Embryonic facial prominence (tissue), 1 donor: ENCODE results near the gene RBM42.

Source experiments
- DNase-seq: peaks from one replicate; pipeline ENCODE4 v3.0.0-alpha.2; 2016; ENCODE audit errors: extremely low spot score

Gene RBM42

GRCh38 chr19:35621708-35622107 lies 7.1 kb upstream of the RBM42 start:
- DNase-seq: no peak

DNA sequence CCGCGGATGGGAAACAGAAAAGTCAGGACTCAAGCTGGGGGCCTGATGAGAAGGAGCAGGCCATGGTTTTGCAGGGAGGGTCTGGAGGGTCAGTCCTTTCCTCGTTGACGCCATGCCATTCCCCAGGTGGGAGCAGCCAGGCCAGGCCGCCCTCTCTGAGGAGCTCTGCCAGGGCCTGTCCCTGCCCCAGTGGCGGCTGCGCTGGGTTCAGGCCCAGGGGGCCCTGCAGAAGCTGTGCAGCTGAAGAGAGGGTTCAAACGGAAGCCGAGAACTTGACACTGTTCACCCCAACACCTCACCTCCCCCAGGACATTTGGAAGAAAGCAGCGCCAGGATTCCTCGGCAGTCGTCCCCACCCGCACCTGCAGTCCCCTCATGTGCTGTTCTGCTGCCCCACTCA lies 6.1 kb upstream of the RBM42 start:
- DNase-seq: no peak

DNA sequence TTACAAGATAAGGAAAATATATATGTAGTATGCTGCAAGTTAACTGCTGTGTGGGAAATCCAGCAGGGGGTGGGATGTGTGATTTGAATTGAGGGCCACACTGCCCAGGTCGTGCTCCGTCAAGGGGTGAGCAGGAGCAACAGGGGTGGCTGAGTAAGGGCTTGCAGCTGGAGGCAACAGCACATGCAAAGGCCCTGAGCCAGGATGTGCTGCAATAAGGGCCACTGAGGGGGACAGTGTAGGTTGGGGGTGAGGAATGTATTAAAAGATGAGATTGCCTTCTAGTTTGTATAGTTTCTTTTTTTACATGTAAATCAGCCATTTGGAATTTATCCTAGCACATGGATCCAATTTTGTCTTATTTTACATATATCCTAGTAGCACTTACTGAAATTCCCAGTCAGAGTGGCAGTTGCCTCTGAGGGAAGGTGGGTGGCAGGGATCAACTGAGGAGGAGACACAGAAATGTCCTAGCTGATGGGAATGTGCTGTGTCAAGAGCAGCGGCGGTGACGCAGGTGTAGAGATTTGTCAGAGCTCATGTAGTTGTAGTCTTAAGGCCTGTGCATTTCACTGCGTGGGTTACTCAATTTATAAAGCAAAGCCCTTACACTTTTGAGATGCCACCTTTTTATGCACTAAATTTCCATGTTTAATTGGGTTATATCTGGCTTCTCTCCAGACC lies 5.4 kb upstream of the RBM42 start:
- DNase-seq: no peak

GRCh38 chr19:35628264-35628564 lies 622 bp upstream of the RBM42 start:
- no peak for DNase-seq

GRCh38 chr19:35629332-35629633 lies 447 bp downstream of the RBM42 start:
- DNase-seq: no peak

- no peak for DNase-seq
These were observed 5.0 kb downstream of the RBM42 start for GRCh38 chr19:35633727-35634440.

GRCh38 chr19:35636651-35637050 lies 7.8 kb downstream of the RBM42 start:
- DNase-seq: no peak

GRCh38 chr19:35637165-35637564 lies 8.3 kb downstream of the RBM42 start:
- no peak for DNase-seq

GRCh38 chr19:35639321-35639639 lies 10.4 kb downstream of the RBM42 start:
- no peak for DNase-seq

GRCh38 chr19:35639863-35640262 lies 11.0 kb downstream of the RBM42 start:
- no peak for DNase-seq

GRCh38 chr19:35641515-35642151 lies 12.8 kb downstream of the RBM42 start, which contains the start of gene ETV2:
Gene ETV2 (plus strand): TSS chr19:35641745. CDS start chr19:35642461, 716 bp downstream.
- DNase-seq: no peak

DNA sequence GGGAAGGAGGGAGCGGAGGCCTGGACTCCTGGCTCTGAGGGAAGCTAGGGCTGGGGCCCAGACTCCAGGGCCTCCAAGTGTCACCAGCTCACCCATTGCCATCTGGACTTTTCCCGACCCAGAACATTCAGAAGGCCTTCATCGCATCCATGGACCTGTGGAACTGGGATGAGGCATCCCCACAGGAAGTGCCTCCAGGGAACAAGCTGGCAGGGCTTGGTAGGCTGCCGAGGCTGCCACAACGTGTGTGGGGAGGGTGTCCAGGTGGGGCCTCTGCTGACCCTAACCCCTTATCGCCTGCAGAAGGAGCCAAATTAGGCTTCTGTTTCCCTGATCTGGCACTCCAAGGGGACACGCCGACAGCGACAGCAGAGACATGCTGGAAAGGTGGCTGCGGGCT lies 13.5 kb downstream of the RBM42 start:
- DNase-seq: no peak

GRCh38 chr19:35642798-35643254 lies 14.0 kb downstream of the RBM42 start:
- DNase-seq: no peak

DNA sequence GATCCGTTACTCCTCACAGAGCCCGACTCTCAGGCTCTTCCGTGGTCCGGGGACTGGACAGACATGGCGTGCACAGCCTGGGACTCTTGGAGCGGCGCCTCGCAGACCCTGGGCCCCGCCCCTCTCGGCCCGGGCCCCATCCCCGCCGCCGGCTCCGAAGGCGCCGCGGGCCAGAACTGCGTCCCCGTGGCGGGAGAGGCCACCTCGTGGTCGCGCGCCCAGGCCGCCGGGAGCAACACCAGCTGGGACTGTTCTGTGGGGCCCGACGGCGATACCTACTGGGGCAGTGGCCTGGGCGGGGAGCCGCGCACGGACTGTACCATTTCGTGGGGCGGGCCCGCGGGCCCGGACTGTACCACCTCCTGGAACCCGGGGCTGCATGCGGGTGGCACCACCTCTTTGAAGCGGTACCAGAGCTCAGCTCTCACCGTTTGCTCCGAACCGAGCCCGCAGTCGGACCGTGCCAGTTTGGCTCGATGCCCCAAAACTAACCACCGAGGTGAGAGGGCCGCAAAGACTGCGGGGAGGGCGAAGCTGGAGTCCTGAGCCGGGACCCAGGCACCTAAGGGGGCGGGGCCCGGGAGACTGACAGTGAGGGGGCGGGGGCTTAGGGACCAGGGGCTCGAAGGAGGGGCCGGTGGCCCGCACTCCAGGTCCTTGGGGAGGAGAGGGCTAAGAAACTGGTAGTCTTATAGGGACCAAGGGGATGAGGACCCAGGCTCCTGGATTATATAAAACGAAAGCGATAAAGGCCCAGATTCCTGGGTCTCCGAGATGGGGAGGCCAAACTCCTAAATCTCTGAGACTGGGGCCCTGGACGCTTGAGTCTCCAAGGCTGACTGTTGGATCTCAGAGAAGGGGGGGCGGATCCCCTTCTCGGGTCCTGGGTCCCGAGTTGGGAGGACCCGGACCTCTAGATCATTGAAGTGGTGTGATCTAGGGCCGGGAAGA lies 14.7 kb downstream of the RBM42 start:
- DNase-seq: peak; percentile 64

DNA sequence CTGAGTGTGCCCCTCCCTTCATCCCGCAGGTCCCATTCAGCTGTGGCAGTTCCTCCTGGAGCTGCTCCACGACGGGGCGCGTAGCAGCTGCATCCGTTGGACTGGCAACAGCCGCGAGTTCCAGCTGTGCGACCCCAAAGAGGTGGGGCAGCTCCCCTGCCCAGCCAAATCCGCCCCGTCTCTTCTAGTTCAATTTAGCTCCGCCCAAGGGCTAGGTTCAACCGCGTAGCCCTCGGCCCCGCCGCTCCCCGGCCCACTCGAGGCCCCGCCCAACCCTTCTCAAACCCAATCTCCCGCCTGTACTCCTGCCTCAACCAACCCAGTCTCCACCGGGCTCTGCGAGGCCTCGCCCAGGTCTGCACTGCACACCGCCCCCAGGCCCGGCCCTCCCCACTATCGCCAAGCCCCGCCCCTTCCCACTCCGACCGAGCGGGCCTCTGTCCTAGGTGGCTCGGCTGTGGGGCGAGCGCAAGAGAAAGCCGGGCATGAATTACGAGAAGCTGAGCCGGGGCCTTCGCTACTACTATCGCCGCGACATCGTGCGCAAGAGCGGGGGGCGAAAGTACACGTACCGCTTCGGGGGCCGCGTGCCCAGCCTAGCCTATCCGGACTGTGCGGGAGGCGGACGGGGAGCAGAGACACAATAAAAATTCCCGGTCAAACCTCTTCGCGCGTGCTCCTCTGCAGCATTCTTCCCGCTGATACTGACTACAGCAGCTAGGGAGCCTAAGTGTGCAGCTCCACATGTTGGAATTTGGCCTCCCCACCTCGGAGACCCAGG lies 15.6 kb downstream of the RBM42 start:
- peak; percentile 77 for DNase-seq

DNA sequence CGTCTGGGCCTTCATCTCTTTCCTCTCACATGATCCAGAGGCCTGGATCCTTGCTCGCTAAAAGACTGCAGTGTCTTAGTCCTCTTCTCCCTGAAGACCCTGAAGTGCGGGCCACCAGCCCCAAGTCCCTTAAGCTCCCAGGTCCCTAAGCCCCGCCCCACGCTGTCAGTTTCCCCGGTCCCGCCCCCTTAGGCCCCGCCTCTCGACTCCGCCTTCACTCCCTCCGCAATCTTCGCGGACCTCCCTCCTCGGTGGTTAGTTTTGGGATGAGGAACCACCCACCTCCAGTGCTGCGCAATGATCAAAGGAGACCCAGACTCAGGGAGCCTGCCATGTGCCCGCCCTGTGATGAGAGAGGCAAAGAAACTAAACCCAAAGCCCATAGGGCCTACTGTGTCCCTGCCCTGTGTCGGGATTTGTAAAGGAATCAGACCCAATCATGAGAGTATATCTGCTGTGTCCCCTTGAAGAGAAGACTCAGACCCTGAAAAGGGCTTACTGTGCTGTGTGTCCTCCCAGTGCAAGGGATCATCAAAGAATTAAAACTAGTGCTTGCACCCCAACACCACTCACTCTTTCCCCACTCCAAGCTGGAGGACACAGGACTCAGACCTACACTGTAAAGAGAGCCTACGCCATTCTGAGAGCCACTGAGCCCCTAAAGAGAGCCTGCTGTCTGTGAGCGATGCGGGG lies 16.3 kb downstream of the RBM42 start:
- peak; percentile 40 for DNase-seq

DNA sequence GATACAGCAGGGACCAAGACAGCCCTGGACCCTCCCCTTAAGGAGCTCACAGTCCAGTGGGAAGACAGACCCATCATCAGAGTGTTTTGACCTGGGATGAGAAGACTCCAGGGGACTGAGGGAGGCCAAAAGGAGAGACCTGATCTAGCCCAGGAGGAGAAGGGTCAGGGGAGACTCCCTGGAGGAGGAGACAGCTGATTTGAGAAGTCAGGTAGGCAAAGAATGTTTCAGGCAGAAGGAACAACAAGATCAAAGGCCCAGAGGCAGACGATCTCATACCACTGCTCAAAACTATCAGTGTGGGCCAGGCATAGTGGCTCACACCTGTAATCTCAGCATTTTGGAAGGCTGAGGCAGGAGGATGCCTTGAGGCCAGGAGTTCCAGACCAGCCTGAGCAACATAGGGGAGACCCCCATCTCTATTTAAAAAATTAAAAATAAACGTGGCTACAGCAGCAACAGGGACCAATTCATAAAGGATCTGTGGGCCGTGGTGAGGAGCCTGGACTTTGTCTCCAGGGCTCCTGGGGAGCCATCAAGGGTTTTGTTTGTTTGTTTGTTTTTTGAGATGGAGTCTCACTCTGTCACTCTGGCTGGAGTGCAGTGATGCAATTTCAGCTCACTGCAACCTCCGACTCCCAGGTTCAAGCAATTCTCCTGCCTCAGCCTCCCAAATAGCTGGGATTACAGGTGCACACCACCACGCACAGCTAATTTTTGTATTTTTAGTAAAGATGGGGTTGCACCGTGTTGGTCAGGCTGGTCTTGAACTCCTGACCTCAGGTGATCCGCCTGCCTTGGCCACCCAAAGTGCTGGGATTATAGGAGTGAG lies 17.1 kb downstream of the RBM42 start:
- DNase-seq: no peak

GRCh38 chr19:35648017-35648961 lies 19.5 kb downstream of the RBM42 start, which contains the start of gene COX6B1:
Gene COX6B1 (plus strand): TSS chr19:35648323. CDS start chr19:35651244, 2,921 bp downstream.
- DNase-seq: peak; percentile 92

DNA sequence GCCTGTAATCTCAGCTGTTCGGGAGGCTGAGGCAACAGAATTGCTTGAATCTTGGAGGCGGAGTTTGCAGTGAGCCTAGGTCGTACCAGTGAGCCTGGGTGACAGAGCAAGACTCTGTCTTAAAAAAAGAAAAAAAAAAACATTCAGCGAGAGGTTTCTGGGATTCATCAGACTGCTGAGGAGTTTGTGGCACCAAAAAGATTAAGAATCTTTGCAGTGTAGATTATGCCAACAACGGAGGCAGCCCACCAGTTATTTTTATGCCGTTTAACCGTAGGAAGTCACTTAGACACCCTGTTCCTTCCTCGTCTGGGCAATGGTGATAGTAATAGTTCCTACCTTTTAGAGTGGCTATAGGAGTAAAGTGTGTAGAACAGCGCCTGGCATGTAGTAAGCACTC lies 21.7 kb downstream of the RBM42 start:
- DNase-seq: no peak
